ENCODE results near the gene PDZD7.
A peak's percentile ranks its signal among the peaks of the same experiment; 100 is the strongest.

Gene PDZD7

GRCh38 chr10:101061624-101062231 lies 30.8 kb upstream of the PDZD7 start, which contains the start of gene KAZALD1:
TSS of gene KAZALD1 (plus strand) at chr10:101061989. CDS start at chr10:101062593, 604 bp downstream.
- DNase-seq (ENCODE audit: low spot score) = peak; percentile 53

GRCh38 chr10:101060951-101061623 lies 30.2 kb upstream of the PDZD7 start:
- peak; percentile 90 for DNase-seq (ENCODE audit: low spot score)

- peak; percentile 80 for DNase-seq (ENCODE audit: low spot score)
Observed at GRCh38 chr10:101060036-101060950, 29.4 kb upstream of the PDZD7 start.

GRCh38 chr10:101056365-101057151 lies 25.6 kb upstream of the PDZD7 start:
- DNase-seq (ENCODE audit: low spot score) = no peak

GRCh38 chr10:101055411-101055810 lies 24.5 kb upstream of the PDZD7 start:
- DNase-seq (ENCODE audit: low spot score) = no peak

- no peak for DNase-seq (ENCODE audit: low spot score)
Observed at GRCh38 chr10:101054876-101055275, 23.9 kb upstream of the PDZD7 start.

- no peak for DNase-seq (ENCODE audit: low spot score)
Observed at GRCh38 chr10:101054351-101054750, 23.4 kb upstream of the PDZD7 start.

- no peak for DNase-seq (ENCODE audit: low spot score)
Observed at GRCh38 chr10:101053516-101053915, 22.6 kb upstream of the PDZD7 start.

GRCh38 chr10:101052285-101052684 lies 21.4 kb upstream of the PDZD7 start:
- DNase-seq (ENCODE audit: low spot score) = no peak

GRCh38 chr10:101050208-101051069 lies 19.5 kb upstream of the PDZD7 start:
- DNase-seq (ENCODE audit: low spot score) = peak; percentile 81

- DNase-seq (ENCODE audit: low spot score) = no peak
Observed at GRCh38 chr10:101047961-101048892, 17.3 kb upstream of the PDZD7 start.

GRCh38 chr10:101047268-101047667 lies 16.3 kb upstream of the PDZD7 start:
- no peak for DNase-seq (ENCODE audit: low spot score)

- DNase-seq (ENCODE audit: low spot score) = no peak
Observed at GRCh38 chr10:101046332-101047238, 15.7 kb upstream of the PDZD7 start.

GRCh38 chr10:101044117-101044516 lies 13.2 kb upstream of the PDZD7 start:
- DNase-seq (ENCODE audit: low spot score) = no peak

GRCh38 chr10:101043363-101043707 lies 12.4 kb upstream of the PDZD7 start:
- no peak for DNase-seq (ENCODE audit: low spot score)

- DNase-seq (ENCODE audit: low spot score) = peak; percentile 94
Observed at GRCh38 chr10:101042667-101043362, 11.9 kb upstream of the PDZD7 start.

GRCh38 chr10:101042118-101042517 lies 11.2 kb upstream of the PDZD7 start:
- DNase-seq (ENCODE audit: low spot score) = no peak

- peak; percentile 82 for DNase-seq (ENCODE audit: low spot score)
Observed at GRCh38 chr10:101041252-101041761, 10.4 kb upstream of the PDZD7 start.

Data from HuH-7.5 (cell line).